Pancreas (tissue), 10 donors: ENCODE data around the gene GUCY1A1. TPM values are rescaled to one million over a fixed set of nuclear protein-coding genes. Genes with fewer than 3 reads are reported as not detected.

Source experiments
- ATAC-seq, 4 donors: fragments of 200-7000 bp; cut with Tn5 transposase; one replicate each; pipeline versions ENCODE4 v1.8.0 to v1.9.1; 2020; ENCODE audit warnings: mild to moderate bottlenecking in 4 of 4, moderate library complexity in 4 of 4
- DNase-seq, 6 donors: peaks; one replicate each; pipeline ENCODE4 v3.0.0-alpha.2; 2020
- FAIRE-seq: peaks from 2 replicates; lab custom pipeline; 2012; peaks lifted over from hg19 to GRCh38; lab: Jason Lieb, UNC
- H3K27ac ChIP-seq, 4 donors: fragments of 200-600 bp; sonication (generic); 1 replicate in 3 of 4; 2 replicates in 1 of 4; pipeline versions ENCODE4 v1.5.0 to v1.8.0; 2020
- H3K27me3 ChIP-seq, 4 donors: fragments of 200-600 bp; one replicate each; pipeline ENCODE4 v1.8.0; 2021
- H3K36me3 ChIP-seq, 3 donors: fragments of 200-600 bp; sonication (generic) in 1 of 3; one replicate each; pipeline versions ENCODE4 v1.5.0 to v1.8.0; 2020 to 2021
- H3K4me1 ChIP-seq, 3 donors: fragments of 200-600 bp; one replicate each; pipeline ENCODE4 v1.8.0; 2021
- H3K4me3 ChIP-seq, 4 donors: fragments of 200-600 bp; sonication (generic) in 2 of 4; one replicate each; pipeline versions ENCODE4 v1.5.0 to v1.8.0; 2020 to 2021
- H3K9me3 ChIP-seq, 4 donors: fragments of 200-600 bp; one replicate each; pipeline ENCODE4 v1.8.0; 2021
- CTCF ChIP-seq, 4 donors: fragments of 200-600 bp; sonication (generic) in 3 of 4; IDR thresholded peaks; one replicate each; pipeline versions ENCODE4 v1.5.0 to v1.8.0; 2021; ENCODE audit warnings: antibody characterized with exemption in 4 of 4
- WGBS, 2 donors: extraction: QIAGEN DNeasy Blood & Tissue Kit; methylation state at CpG; one replicate each; pipeline ENCODE4 v1.1.7; 2013; 5-methylcytosine and 5-hydroxymethylcytosine counted together
- intact Hi-C, 3 donors: fragments of 100-400 bp; cut with DNase I; formaldehyde crosslinking; loops; one replicate each; pipeline versions ENCODE4 v1.11.1 to v1.14.2; 2022
- polyA plus RNA-seq, 2 donors: library from polyadenylated mRNA; stranded (reverse); fragments of 200-250 nt; gene quantifications; one replicate each; pipeline ENCODE4 v1.2.3, GENCODE V29; 2013
- total RNA-seq, 6 donors: library from RNA; stranded (reverse); fragmentation: NEBNext Ultra II Directional in 4 of 6; extraction: Animal tissue kit (Norgen Biotek cat#: 25700) in 4 of 6; gene quantifications; one replicate each; pipeline versions ENCODE4 v1.2.1 to v1.2.4, GENCODE V29; 2021 to 2023
- donor health status: healthy with polysubstance abuse.
- donor health status: DM: no; HTN: no; CAD: no; lungs with moderate emphysema.
- donor health status: DM: no; HTN: no; CAD: no.
- donor health status: control.
- donor health status: control.
- donor health status: Bipolar disorder and iron deficiency.
- donor health status: DM: yes; HTN: yes; CAD: no.
- donor health status: DM: no; HTN: no; CAD: no.
- donor health status: DM: no; HTN: no; CAD: no.
- donor health status: DM: yes; HTN: yes; CAD: no.

GUCY1A1 gene
- total and polyA plus RNA-seq, 8 donors, result 4.2 to 26.4 (median 11.2) TPM

- TF ChIP-seq CTCF (IDR thresholded peaks at IDR 0.05), result no peak
- intact Hi-C loops, result no loop called here
- Histone ChIP-seq H3K27ac (peak overlapping the region; percentile 70 to 91 (median 83)), H3K27me3 (peaks cover 0 to 6% (median 2%) of the 10 kb centered on the region in 4 donors), H3K9me3 (no peaks in the 10 kb centered on the region), H3K36me3 (no peaks in the 10 kb centered on the region), H3K4me1 (peaks cover 0 to 6% (median 5%) of the 10 kb centered on the region in 3 donors), H3K4me3 (peak overlapping the region; percentile 34 to 66 (median 46))
- WGBS, 2 donors, result 0% methylated on average over 26 to 27 of the region's 27 CpGs
- no peak for FAIRE-seq
- DNase-seq, result peak; percentile 38 to 81 (median 55)
- peak; percentile 77 to 84 (median 80) for ATAC-seq
Observed at GRCh38 chr4:155667222-155667567, 547 bp downstream of the GUCY1A1 start.

GRCh38 chr4:155667568-155668511 is 1.2 kb downstream of the GUCY1A1 start:
- FAIRE-seq (no peak), DNase-seq (peak; percentile 22 to 77 (median 51)), ATAC-seq (peak; percentile 65 to 77 (median 72))
- intact Hi-C loops, result no loop called here
- 1% methylated on average over 47 to 71 of the region's 71 CpGs for WGBS, 2 donors
- no peaks in the 10 kb centered on the region for H3K36me3 ChIP-seq
- peak overlapping the region; percentile 70 to 91 (median 83) for H3K27ac ChIP-seq
- H3K4me3 ChIP-seq, result peak overlapping the region; percentile 34 to 66 (median 46)
- peaks cover 0 to 6% (median 2%) of the 10 kb centered on the region in 4 donors for H3K27me3 ChIP-seq
- H3K9me3 ChIP-seq, result no peaks in the 10 kb centered on the region
- TF ChIP-seq CTCF (IDR thresholded peaks at IDR 0.05), result no peak
- H3K4me1 ChIP-seq, result peaks cover 0 to 6% (median 5%) of the 10 kb centered on the region in 3 donors

GRCh38 chr4:155668707-155669220 is 2.1 kb downstream of the GUCY1A1 start:
- Histone ChIP-seq H3K9me3 (no peaks in the 10 kb centered on the region), H3K4me1 (peaks cover 0 to 6% (median 5%) of the 10 kb centered on the region in 3 donors), H3K4me3 (peak overlapping the region in 3 of 4 donors; percentile 44 to 66 (median 49)), H3K36me3 (no peaks in the 10 kb centered on the region), H3K27ac (peak overlapping the region in 2 of 4 donors; percentile 88 to 91), H3K27me3 (peaks cover 0 to 6% (median 2%) of the 10 kb centered on the region in 4 donors)
- WGBS, 2 donors, result 38 to 41% methylated on average over 9 of the region's 9 CpGs
- TF ChIP-seq CTCF (IDR thresholded peaks at IDR 0.05), result no peak
- FAIRE-seq, result no peak
- no peak for ATAC-seq
- intact Hi-C loops, result no loop called here
- no peak for DNase-seq

- H3K9me3 ChIP-seq, result no peaks in the 10 kb centered on the region
- H3K4me1 ChIP-seq, result peaks cover 0 to 6% (median 5%) of the 10 kb centered on the region in 3 donors
- no peaks in the 10 kb centered on the region for H3K36me3 ChIP-seq
- peaks cover 0 to 6% (median 2%) of the 10 kb centered on the region in 4 donors for H3K27me3 ChIP-seq
- no peak overlapping the region for H3K27ac ChIP-seq
- 65 to 74% methylated on average over 2 of the region's 2 CpGs for WGBS, 2 donors
- intact Hi-C loops, result no loop called here
- FAIRE-seq (no peak), DNase-seq (no peak), ATAC-seq (no peak)
- TF ChIP-seq CTCF (IDR thresholded peaks at IDR 0.05), result no peak
- H3K4me3 ChIP-seq, result no peak overlapping the region
Observed at GRCh38 chr4:155672342-155672741, 5.7 kb downstream of the GUCY1A1 start.
